Activated naive CD8-positive, alpha-beta T cell treated with anti-CD3 and anti-CD28 coated beads, Interleukin-2, amount 10 ng/mL, durations not matched to agents 7 days and 5 days (primary cell): ENCODE results near the gene LYPD3. TPM values are rescaled to one million over a fixed set of nuclear protein-coding genes. Genes with fewer than 3 reads are reported as not detected.

Experiments used
- ATAC-seq: fragments of 150-1000 bp; cut with Tn5 transposase; one replicate; pipeline ENCODE4 v1.10.0; 2021; ENCODE audit warnings: low read depth, moderate library complexity
- POLR2A ChIA-PET: fragments of 350-600 bp; sonication (Branson Sonifier 250); formaldehyde crosslinking; loops from one replicate; lab custom pipeline; 2021; ENCODE audit warnings: antibody characterized with exemption; lab: Charles Lee
- DNase-seq: peaks from one replicate; pipeline ENCODE4 v3.0.0; 2021
- H3K27ac Mint-ChIP-seq: one replicate; pipeline ENCODE4 v1.8.0; 2022; ENCODE audit warnings: mild to moderate bottlenecking, mixed read lengths
- H3K27me3 Mint-ChIP-seq: one replicate; pipeline ENCODE4 v1.8.0; 2022; ENCODE audit warnings: mild to moderate bottlenecking, moderate library complexity, mixed read lengths
- H3K36me3 Mint-ChIP-seq: one replicate; pipeline ENCODE4 v1.8.0; 2021; ENCODE audit warnings: mild to moderate bottlenecking, mixed read lengths
- H3K4me1 Mint-ChIP-seq: one replicate; pipeline ENCODE4 v1.8.0; 2021; ENCODE audit warnings: mixed read lengths
- H3K4me3 Mint-ChIP-seq: one replicate; pipeline ENCODE4 v1.8.0; 2022; ENCODE audit warnings: mild to moderate bottlenecking, moderate library complexity, mixed read lengths
- H3K9me3 Mint-ChIP-seq: one replicate; pipeline ENCODE4 v1.8.0; 2021; ENCODE audit warnings: mixed read lengths
- total RNA-seq, 2 experiments: library from RNA; stranded (reverse); gene quantifications; one replicate each; pipeline ENCODE4 v1.2.3, GENCODE V29; 2021

The LYPD3 gene
- total RNA-seq, 2 experiments from 2014 or later: 1.2 to 1.8 TPM

GRCh38 chr19:43499042-43499441 is 33.6 kb upstream of the LYPD3 start:
- no peak for ATAC-seq
- H3K36me3 Mint-ChIP-seq: peaks cover 9% of the 10 kb centered on the region
- POLR2A ChIA-PET: no interaction called here
- no peak overlapping the region for H3K27ac Mint-ChIP-seq
- H3K4me1 Mint-ChIP-seq: peaks cover 11% of the 10 kb centered on the region
- no peak for DNase-seq
- no peaks in the 10 kb centered on the region for H3K27me3 Mint-ChIP-seq
- no peaks in the 10 kb centered on the region for H3K9me3 Mint-ChIP-seq
- no peak overlapping the region for H3K4me3 Mint-ChIP-seq

- no peaks in the 10 kb centered on the region for H3K9me3 Mint-ChIP-seq
- H3K27ac Mint-ChIP-seq: no peak overlapping the region
- peaks cover 8% of the 10 kb centered on the region for H3K4me1 Mint-ChIP-seq
- no peak overlapping the region for H3K4me3 Mint-ChIP-seq
- no peaks in the 10 kb centered on the region for H3K27me3 Mint-ChIP-seq
- POLR2A ChIA-PET: no interaction called here
- peaks cover 9% of the 10 kb centered on the region for H3K36me3 Mint-ChIP-seq
- ATAC-seq: no peak
- no peak for DNase-seq
Observed at GRCh38 chr19:43498233-43498842, 32.9 kb upstream of the LYPD3 start.

DNA sequence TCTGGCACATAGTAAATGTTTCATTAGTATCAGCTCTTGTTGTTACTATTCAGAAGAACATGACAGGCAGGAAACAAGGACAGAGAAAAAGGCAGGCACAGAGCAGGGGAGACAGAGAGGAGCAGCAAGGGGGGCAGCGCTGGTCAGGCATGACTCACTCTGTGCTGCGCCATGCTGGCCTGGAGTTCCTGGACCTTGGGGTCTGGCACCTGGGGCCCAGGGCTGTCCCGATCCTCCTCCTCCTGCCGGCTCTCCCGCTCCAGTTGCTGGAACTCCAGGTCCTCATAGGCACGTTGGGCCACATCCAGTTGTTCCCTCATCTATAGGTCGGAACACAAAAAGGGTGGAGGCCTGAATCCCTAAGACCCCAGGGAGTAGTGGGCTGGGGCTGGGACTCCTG is 31.6 kb upstream of the LYPD3 start:
- H3K27me3 Mint-ChIP-seq: no peaks in the 10 kb centered on the region
- peaks cover 5% of the 10 kb centered on the region for H3K36me3 Mint-ChIP-seq
- H3K4me1 Mint-ChIP-seq: peaks cover 2% of the 10 kb centered on the region
- DNase-seq (no peak), ATAC-seq (no peak)
- H3K27ac Mint-ChIP-seq: no peak overlapping the region
- H3K4me3 Mint-ChIP-seq: no peak overlapping the region
- H3K9me3 Mint-ChIP-seq: no peaks in the 10 kb centered on the region
- POLR2A ChIA-PET: no interaction called here

DNA sequence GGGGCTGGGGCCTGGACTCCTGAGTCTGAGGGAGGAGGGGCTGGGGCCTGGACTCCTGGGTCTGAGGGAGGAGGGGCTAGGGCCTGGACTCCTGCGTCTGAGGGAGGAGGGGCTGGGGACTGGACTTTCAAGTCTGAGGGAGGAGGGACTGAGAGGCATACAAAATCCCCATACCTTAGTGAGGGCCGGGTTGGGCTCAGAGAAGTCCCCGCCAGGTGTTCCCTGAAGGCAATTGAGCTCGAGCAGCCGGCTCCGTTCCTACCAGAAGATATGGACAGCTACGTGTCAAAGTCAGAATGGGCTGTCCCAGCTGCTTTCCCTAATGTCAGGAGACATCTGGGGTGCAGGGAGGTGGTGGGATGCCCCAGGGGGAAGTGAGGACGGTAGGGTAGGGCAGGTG is 29.7 kb upstream of the LYPD3 start:
- no peak overlapping the region for H3K27ac Mint-ChIP-seq

GRCh38 chr19:43490759-43491158 is 25.4 kb upstream of the LYPD3 start:
- Mint-ChIP-seq H3K27me3 (no peaks in the 10 kb centered on the region), H3K4me1 (no peaks in the 10 kb centered on the region), H3K4me3 (no peak overlapping the region), H3K27ac (no peak overlapping the region), H3K9me3 (no peaks in the 10 kb centered on the region), H3K36me3 (peaks cover 4% of the 10 kb centered on the region)
- ATAC-seq: no peak
- DNase-seq: no peak
- POLR2A ChIA-PET: no interaction called here

More for the DNA sequence above, 29.7 kb upstream of the LYPD3 start:
- Mint-ChIP-seq H3K27me3 (no peaks in the 10 kb centered on the region), H3K36me3 (peaks cover 6% of the 10 kb centered on the region), H3K9me3 (no peaks in the 10 kb centered on the region), H3K4me1 (peaks cover 2% of the 10 kb centered on the region), H3K4me3 (no peak overlapping the region)
- DNase-seq (no peak), ATAC-seq (no peak)
- POLR2A ChIA-PET: no interaction called here

DNA sequence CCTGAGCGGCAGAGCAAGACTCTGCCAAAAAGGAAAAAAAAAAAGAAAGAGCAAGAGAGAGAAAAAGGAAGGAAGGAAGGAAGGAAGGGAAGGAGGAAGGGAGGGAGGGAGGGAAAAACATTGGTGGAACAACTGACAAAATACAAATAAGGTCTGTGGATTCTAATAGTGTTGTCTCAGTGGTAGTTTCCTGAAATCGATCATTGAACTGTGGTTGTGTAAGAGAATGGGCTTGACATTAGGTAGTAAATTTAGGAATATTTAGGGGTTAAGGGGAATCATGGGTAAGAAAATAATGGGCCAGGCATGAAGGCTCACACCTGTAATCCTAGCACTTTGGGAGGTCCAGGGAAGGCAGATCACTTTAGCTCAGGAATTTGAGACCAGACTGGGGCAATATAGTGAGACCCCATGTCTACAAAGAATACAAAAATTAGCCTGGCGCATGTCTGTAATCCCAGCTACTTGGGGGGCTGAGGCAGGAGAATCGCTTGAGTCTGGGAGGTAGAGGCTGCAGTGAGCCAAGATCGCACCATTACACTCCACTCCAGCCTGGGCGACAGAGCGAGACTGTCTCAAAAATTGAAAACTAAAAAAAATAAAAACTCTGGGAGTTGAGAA is 24.7 kb upstream of the LYPD3 start:
- Mint-ChIP-seq H3K36me3 (peaks cover 2% of the 10 kb centered on the region), H3K4me3 (no peak overlapping the region)
- POLR2A ChIA-PET: no interaction called here

GRCh38 chr19:43489310-43489709 is 23.9 kb upstream of the LYPD3 start:
- Mint-ChIP-seq H3K9me3 (no peaks in the 10 kb centered on the region), H3K27me3 (no peaks in the 10 kb centered on the region), H3K4me1 (no peaks in the 10 kb centered on the region), H3K36me3 (peaks cover 2% of the 10 kb centered on the region), H3K4me3 (no peak overlapping the region), H3K27ac (no peak overlapping the region)
- DNase-seq (no peak), ATAC-seq (no peak)
- POLR2A ChIA-PET: no interaction called here

More for the DNA sequence above, 24.7 kb upstream of the LYPD3 start:
- no peaks in the 10 kb centered on the region for H3K4me1 Mint-ChIP-seq
- H3K9me3 Mint-ChIP-seq: no peaks in the 10 kb centered on the region
- DNase-seq (no peak), ATAC-seq (no peak)
- H3K27ac Mint-ChIP-seq: no peak overlapping the region
- no peaks in the 10 kb centered on the region for H3K27me3 Mint-ChIP-seq

GRCh38 chr19:43488179-43488578 is 22.8 kb upstream of the LYPD3 start:
- no peak for DNase-seq
- Mint-ChIP-seq H3K4me1 (no peaks in the 10 kb centered on the region), H3K4me3 (no peak overlapping the region), H3K9me3 (no peaks in the 10 kb centered on the region), H3K36me3 (peaks cover 2% of the 10 kb centered on the region), H3K27me3 (no peaks in the 10 kb centered on the region), H3K27ac (no peak overlapping the region)
- no peak for ATAC-seq
- POLR2A ChIA-PET: no interaction called here

- ATAC-seq (no peak), DNase-seq (no peak)
- H3K27ac Mint-ChIP-seq: no peak overlapping the region
- no peaks in the 10 kb centered on the region for H3K27me3 Mint-ChIP-seq
- peaks cover 5% of the 10 kb centered on the region for H3K36me3 Mint-ChIP-seq
- H3K9me3 Mint-ChIP-seq: no peaks in the 10 kb centered on the region
- POLR2A ChIA-PET: interaction anchor here (0.7 kb wide), 1 partner anchor 9 kb away, joined by 3 read pairs; no protein-coding TSS in a partner anchor
- H3K4me3 Mint-ChIP-seq: no peak overlapping the region
- no peaks in the 10 kb centered on the region for H3K4me1 Mint-ChIP-seq
Observed at GRCh38 chr19:43486412-43486811, 21.0 kb upstream of the LYPD3 start.

- Mint-ChIP-seq H3K36me3 (peaks cover 5% of the 10 kb centered on the region), H3K4me3 (no peak overlapping the region), H3K4me1 (no peaks in the 10 kb centered on the region), H3K27ac (no peak overlapping the region), H3K9me3 (no peaks in the 10 kb centered on the region), H3K27me3 (no peaks in the 10 kb centered on the region)
- POLR2A ChIA-PET: interaction anchor here (0.7 kb wide), 1 partner anchor 41 kb away, joined by 3 read pairs; no protein-coding TSS in a partner anchor
- DNase-seq (no peak), ATAC-seq (no peak)
Observed at GRCh38 chr19:43485951-43486350, 20.5 kb upstream of the LYPD3 start.

DNA sequence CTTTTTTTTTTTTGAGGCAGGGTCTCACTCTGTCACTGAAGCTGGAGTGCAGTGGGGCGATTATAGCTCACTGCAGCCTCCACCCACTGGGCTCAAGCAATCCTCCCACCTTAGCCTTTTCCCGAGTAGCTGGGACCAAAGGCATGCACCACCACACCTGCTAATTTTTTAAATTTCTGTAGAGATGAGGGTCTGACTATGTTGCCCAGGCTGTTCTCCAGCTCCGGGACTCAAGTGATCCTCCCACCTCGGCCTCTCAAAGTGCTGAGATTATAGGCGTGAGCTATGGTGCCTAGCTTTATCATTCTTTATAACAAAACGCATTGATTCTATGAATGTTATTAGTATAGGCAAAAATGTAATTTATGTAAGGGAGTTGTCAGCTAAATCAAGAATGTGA is 17.9 kb upstream of the LYPD3 start:
- Mint-ChIP-seq H3K9me3 (no peaks in the 10 kb centered on the region), H3K4me3 (no peak overlapping the region), H3K27ac (no peak overlapping the region), H3K4me1 (no peaks in the 10 kb centered on the region), H3K36me3 (peaks cover 3% of the 10 kb centered on the region), H3K27me3 (no peaks in the 10 kb centered on the region)
- no peak for DNase-seq
- POLR2A ChIA-PET: no interaction called here
- no peak for ATAC-seq

GRCh38 chr19:43482193-43482592 is 16.8 kb upstream of the LYPD3 start:
- POLR2A ChIA-PET: no interaction called here
- DNase-seq: no peak
- Mint-ChIP-seq H3K9me3 (no peaks in the 10 kb centered on the region), H3K27me3 (no peaks in the 10 kb centered on the region), H3K27ac (no peak overlapping the region), H3K4me1 (no peaks in the 10 kb centered on the region), H3K36me3 (peaks cover 3% of the 10 kb centered on the region), H3K4me3 (no peak overlapping the region)
- no peak for ATAC-seq

DNA sequence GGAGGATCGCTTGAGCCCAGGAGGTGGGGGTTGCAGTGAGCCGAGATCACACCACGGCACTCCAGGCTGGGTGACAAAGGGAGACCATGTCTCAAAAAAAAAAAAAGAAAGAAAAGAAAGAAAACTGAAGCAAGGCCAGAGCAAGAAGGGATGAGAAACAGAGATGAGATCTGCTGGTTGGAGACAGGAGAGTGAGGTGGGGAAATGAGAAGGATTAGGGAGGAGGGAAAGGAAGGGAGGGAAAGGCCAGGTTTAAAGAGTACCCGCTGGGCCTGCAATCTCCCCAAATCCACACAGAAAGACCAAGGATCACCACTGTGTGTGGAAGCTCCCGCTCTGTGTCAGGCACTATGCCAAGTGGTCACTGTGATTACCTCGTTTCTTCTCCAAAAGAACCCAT is 16.3 kb upstream of the LYPD3 start:
- H3K27me3 Mint-ChIP-seq: no peaks in the 10 kb centered on the region
- no peaks in the 10 kb centered on the region for H3K9me3 Mint-ChIP-seq
- peaks cover 6% of the 10 kb centered on the region for H3K36me3 Mint-ChIP-seq
- no peak for DNase-seq
- POLR2A ChIA-PET: no interaction called here
- H3K4me1 Mint-ChIP-seq: no peaks in the 10 kb centered on the region
- ATAC-seq: no peak
- no peak overlapping the region for H3K4me3 Mint-ChIP-seq
- H3K27ac Mint-ChIP-seq: no peak overlapping the region

- DNase-seq (no peak), ATAC-seq (no peak)
- POLR2A ChIA-PET: interaction anchor here (1.3 to 1.8 kb wide), 3 partner anchors 12 to 23 kb away, joined by 3 to 9 read pairs (median 5); no protein-coding TSS in a partner anchor
- H3K4me3 Mint-ChIP-seq: no peak overlapping the region
- peaks cover 3% of the 10 kb centered on the region for H3K4me1 Mint-ChIP-seq
- peaks cover 9% of the 10 kb centered on the region for H3K36me3 Mint-ChIP-seq
- H3K9me3 Mint-ChIP-seq: no peaks in the 10 kb centered on the region
- no peaks in the 10 kb centered on the region for H3K27me3 Mint-ChIP-seq
- no peak overlapping the region for H3K27ac Mint-ChIP-seq
Observed at GRCh38 chr19:43480574-43480973, 15.2 kb upstream of the LYPD3 start.
